ENCODE measurements around the gene FOXC2.

- TF ChIP-seq REST (IDR thresholded peaks at IDR 0.05; ENCODE audit: insufficient read depth in 1 of 2, low read depth in 2 of 2, low read length in 2 of 2), result no peak
- no peak for TF ChIP-seq POLR2AphosphoS5 (IDR thresholded peaks at IDR 0.05; ENCODE audit: low read depth, low read length)
- no peak for TF ChIP-seq SIN3A (IDR thresholded peaks at IDR 0.05; ENCODE audit: borderline replicate concordance, insufficient read depth, low read length)
- TF ChIP-seq TAF1 (IDR thresholded peaks at IDR 0.05; ENCODE audit: borderline replicate concordance, insufficient read depth, low read length), result no peak
Observed at GRCh38 chr16:86601356-86601755, 34.7 kb downstream of the FOXC2 start.

All from PFSK-1 (cell line).